ENCODE measurements around the gene HYCC1.

GRCh38 chr7:22998519-22998896 is 15.4 kb downstream of the HYCC1 start:
- TF ChIP-seq, protein P1, sequence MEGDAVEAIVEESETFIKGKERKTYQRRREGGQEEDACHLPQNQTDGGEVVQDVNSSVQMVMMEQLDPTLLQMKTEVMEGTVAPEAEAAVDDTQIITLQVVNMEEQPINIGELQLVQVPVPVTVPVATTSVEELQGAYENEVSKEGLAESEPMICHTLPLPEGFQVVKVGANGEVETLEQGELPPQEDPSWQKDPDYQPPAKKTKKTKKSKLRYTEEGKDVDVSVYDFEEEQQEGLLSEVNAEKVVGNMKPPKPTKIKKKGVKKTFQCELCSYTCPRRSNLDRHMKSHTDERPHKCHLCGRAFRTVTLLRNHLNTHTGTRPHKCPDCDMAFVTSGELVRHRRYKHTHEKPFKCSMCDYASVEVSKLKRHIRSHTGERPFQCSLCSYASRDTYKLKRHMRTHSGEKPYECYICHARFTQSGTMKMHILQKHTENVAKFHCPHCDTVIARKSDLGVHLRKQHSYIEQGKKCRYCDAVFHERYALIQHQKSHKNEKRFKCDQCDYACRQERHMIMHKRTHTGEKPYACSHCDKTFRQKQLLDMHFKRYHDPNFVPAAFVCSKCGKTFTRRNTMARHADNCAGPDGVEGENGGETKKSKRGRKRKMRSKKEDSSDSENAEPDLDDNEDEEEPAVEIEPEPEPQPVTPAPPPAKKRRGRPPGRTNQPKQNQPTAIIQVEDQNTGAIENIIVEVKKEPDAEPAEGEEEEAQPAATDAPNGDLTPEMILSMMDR (IDR thresholded peaks at IDR 0.05): no peak
- TF ChIP-seq POLR2A (IDR thresholded peaks at IDR 0.05): no peak

All from transverse colon (tissue), 3 donors.